ENCODE measurements around the gene CAMTA1.

CAMTA1 gene

DNA sequence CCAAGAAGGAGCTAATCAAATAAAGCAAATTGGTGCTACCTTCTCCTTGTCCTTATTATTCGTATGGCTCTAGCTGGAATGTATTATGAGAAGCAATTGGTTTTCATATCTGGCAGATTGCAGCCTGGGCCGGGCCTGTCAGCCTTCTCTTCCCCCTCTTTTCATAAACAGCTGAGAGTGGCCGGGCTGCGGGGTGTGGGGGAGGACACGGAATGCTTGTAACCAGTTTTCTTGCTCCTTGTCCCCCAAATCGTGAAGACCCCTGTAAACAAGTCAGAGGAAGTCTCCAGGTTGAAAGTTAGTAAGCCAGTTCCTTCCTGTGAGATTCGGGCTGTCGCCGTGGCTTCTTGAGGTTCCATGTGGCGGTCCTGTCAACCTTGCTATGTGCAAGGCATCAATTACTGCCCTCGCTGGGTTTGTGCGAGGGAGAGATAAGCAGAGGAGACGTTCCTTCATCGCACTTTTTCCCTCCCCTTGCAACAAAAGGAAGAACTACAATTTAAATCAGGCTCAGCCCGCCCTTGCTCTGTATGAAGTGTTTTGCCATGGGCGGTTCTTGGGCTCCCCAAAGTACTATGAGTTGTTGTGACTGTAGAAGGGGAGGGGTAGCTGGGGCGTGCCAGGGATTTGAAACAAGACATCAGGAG, 450.7 kb downstream of the CAMTA1 start:
- DNase-seq: no peak
- no peaks in the 10 kb centered on the region for H3K36me3 ChIP-seq (replicated peaks; ENCODE audit: insufficient read depth, low read length)
- peaks cover 95% of the 10 kb centered on the region for H3K27me3 ChIP-seq (replicated peaks; ENCODE audit: insufficient read depth, low read length)
- no peak overlapping the region for H3K27ac ChIP-seq (ENCODE audit: low read length)
- H3K79me2 ChIP-seq (ENCODE audit: low read length): no peaks in the 10 kb centered on the region
- no peaks in the 10 kb centered on the region for H3K9me3 ChIP-seq (replicated peaks; ENCODE audit: insufficient read depth, low read length)
- TF ChIP-seq EZH2 (optimal IDR thresholded peaks at IDR 0.05; ENCODE audit: low read depth, low read length) (no peak), EZH2phosphoT487 (IDR thresholded peaks at IDR 0.05; ENCODE audit: low read length) (no peak)
- TF ChIP-seq, protein P1, sequence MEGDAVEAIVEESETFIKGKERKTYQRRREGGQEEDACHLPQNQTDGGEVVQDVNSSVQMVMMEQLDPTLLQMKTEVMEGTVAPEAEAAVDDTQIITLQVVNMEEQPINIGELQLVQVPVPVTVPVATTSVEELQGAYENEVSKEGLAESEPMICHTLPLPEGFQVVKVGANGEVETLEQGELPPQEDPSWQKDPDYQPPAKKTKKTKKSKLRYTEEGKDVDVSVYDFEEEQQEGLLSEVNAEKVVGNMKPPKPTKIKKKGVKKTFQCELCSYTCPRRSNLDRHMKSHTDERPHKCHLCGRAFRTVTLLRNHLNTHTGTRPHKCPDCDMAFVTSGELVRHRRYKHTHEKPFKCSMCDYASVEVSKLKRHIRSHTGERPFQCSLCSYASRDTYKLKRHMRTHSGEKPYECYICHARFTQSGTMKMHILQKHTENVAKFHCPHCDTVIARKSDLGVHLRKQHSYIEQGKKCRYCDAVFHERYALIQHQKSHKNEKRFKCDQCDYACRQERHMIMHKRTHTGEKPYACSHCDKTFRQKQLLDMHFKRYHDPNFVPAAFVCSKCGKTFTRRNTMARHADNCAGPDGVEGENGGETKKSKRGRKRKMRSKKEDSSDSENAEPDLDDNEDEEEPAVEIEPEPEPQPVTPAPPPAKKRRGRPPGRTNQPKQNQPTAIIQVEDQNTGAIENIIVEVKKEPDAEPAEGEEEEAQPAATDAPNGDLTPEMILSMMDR (IDR thresholded peaks at IDR 0.05; ENCODE audit: low read length): no peak
- no peaks in the 10 kb centered on the region for H4K20me1 ChIP-seq (ENCODE audit: insufficient read depth, low read length)
- H3K4me1 ChIP-seq (ENCODE audit: low read length): no peaks in the 10 kb centered on the region
- no peak overlapping the region for H3K4me2 ChIP-seq (ENCODE audit: low read depth, low read length)
- no peak overlapping the region for H3K9ac ChIP-seq (ENCODE audit: low read length)
- H3F3A ChIP-seq (ENCODE audit: insufficient read depth, low read length): no peaks in the 10 kb centered on the region
- no peak overlapping the region for H2AFZ ChIP-seq (ENCODE audit: low read length)
- H3K9me2 ChIP-seq (replicated peaks; ENCODE audit: insufficient read depth, low read length): no peaks in the 10 kb centered on the region
- H3K4me3 ChIP-seq (ENCODE audit: low read length): no peak overlapping the region

DNA sequence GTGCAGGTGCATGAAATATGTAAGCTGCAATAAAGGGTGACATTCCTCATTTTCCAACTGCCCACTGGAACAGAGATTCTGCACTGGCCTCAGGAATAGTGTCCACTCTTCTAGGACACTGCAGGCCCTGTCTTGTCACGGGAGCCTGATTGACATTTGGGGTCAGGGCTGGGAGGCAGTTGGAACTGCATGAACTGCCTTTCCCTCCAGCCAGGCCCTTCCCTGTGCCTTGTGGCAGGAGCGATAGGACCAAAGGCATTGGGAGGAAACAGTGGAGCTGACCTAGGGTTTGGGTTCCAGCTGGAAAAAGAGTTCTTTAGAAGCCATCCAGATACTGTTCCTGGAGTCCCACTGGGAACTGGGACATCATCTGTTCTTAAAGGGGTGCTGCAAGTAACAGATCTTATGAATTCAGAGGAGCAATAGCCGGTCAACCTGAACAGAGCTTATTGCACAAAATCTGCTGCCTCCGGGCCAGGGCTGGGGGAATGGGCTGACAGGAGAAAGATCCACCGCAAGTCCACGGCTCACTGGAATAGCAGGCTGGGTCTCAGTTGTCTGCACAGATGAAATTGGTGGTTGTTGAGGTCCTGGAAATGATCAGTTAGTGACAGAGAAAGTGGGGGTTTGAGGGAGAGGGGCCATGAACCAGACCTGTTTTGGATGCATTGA, 451.7 kb downstream of the CAMTA1 start:
- no peak for DNase-seq
- Histone ChIP-seq H3F3A (ENCODE audit: insufficient read depth, low read length) (no peaks in the 10 kb centered on the region), H3K4me1 (ENCODE audit: low read length) (no peaks in the 10 kb centered on the region), H3K27me3 (replicated peaks; ENCODE audit: insufficient read depth, low read length) (peaks cover 95% of the 10 kb centered on the region), H3K4me2 (ENCODE audit: low read depth, low read length) (no peak overlapping the region), H2AFZ (ENCODE audit: low read length) (no peak overlapping the region), H3K9ac (ENCODE audit: low read length) (no peak overlapping the region), H3K4me3 (ENCODE audit: low read length) (no peak overlapping the region), H3K9me2 (replicated peaks; ENCODE audit: insufficient read depth, low read length) (no peaks in the 10 kb centered on the region), H3K79me2 (ENCODE audit: low read length) (no peaks in the 10 kb centered on the region), H3K9me3 (replicated peaks; ENCODE audit: insufficient read depth, low read length) (no peaks in the 10 kb centered on the region), H3K27ac (ENCODE audit: low read length) (no peak overlapping the region), H3K36me3 (replicated peaks; ENCODE audit: insufficient read depth, low read length) (no peaks in the 10 kb centered on the region), H4K20me1 (ENCODE audit: insufficient read depth, low read length) (no peaks in the 10 kb centered on the region)
- no peak for TF ChIP-seq EZH2phosphoT487 (IDR thresholded peaks at IDR 0.05; ENCODE audit: low read length)
- no peak for TF ChIP-seq EZH2 (optimal IDR thresholded peaks at IDR 0.05; ENCODE audit: low read depth, low read length)
- TF ChIP-seq, protein P1 (IDR thresholded peaks at IDR 0.05; ENCODE audit: low read length): no peak

DNA sequence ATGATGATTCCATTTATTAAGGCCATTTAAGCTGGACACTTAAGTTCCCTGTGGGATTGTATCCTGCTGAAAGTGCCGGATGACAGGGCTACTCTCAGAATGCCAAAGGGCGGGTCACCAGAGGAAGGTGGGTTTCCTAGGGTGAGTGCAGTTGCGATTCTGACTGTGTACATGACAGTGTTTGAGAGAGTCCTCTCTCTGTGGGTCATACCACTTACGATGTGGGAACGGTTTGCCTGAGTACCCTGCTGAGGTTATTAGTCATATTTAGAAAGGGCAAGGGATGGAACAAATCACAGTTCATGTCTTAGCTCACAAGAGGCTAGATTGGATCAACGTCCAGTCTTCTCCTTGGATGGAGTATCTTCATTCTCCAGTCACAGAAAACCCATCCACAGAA, 461.9 kb downstream of the CAMTA1 start:
- DNase-seq: no peak
- no peak overlapping the region for H3K4me2 ChIP-seq (ENCODE audit: low read depth, low read length)
- H3F3A ChIP-seq (ENCODE audit: insufficient read depth, low read length): no peaks in the 10 kb centered on the region
- TF ChIP-seq, protein P1 (IDR thresholded peaks at IDR 0.05; ENCODE audit: low read length): no peak
- TF ChIP-seq EZH2 (optimal IDR thresholded peaks at IDR 0.05; ENCODE audit: low read depth, low read length): no peak
- no peak for TF ChIP-seq EZH2phosphoT487 (IDR thresholded peaks at IDR 0.05; ENCODE audit: low read length)
- no peak overlapping the region for H3K9ac ChIP-seq (ENCODE audit: low read length)
- no peaks in the 10 kb centered on the region for H4K20me1 ChIP-seq (ENCODE audit: insufficient read depth, low read length)
- H3K79me2 ChIP-seq (ENCODE audit: low read length): no peaks in the 10 kb centered on the region
- H3K27me3 ChIP-seq (replicated peaks; ENCODE audit: insufficient read depth, low read length): peaks cover 76% of the 10 kb centered on the region
- no peaks in the 10 kb centered on the region for H3K4me1 ChIP-seq (ENCODE audit: low read length)
- H3K4me3 ChIP-seq (ENCODE audit: low read length): no peak overlapping the region
- H3K27ac ChIP-seq (ENCODE audit: low read length): no peak overlapping the region
- no peaks in the 10 kb centered on the region for H3K9me3 ChIP-seq (replicated peaks; ENCODE audit: insufficient read depth, low read length)
- H3K9me2 ChIP-seq (replicated peaks; ENCODE audit: insufficient read depth, low read length): no peaks in the 10 kb centered on the region
- no peak overlapping the region for H2AFZ ChIP-seq (ENCODE audit: low read length)
- no peaks in the 10 kb centered on the region for H3K36me3 ChIP-seq (replicated peaks; ENCODE audit: insufficient read depth, low read length)
